Lower leg skin (tissue), 4 donors: ENCODE measurements around the gene FAM240A. TPM values are rescaled to one million over a fixed set of nuclear protein-coding genes. Genes with fewer than 3 reads are reported as not detected.

Experiments used
- DNase-seq, 2 donors: peaks; one replicate each; pipeline ENCODE4 v3.0.0-alpha.2; 2019; ENCODE audit warnings: low spot score in 2 of 2
- H3K4me3 ChIP-seq: fragments of 200-600 bp; sonication (generic); 2 replicates; pipeline ENCODE4 v1.5.1; 2017; ENCODE audit warnings: mild to moderate bottlenecking, low read depth; ENCODE audit not compliant: poor library complexity, severe bottlenecking
- POLR2A ChIP-seq, 2 donors: fragments of 450-650 bp; IDR thresholded peaks; one replicate each; pipeline ENCODE4 v1.6.1; 2016 to 2017; ENCODE audit warnings: antibody characterized with exemption in 2 of 2, mild to moderate bottlenecking in 1 of 2, moderate library complexity in 1 of 2
- WGBS, 2 donors: methylation state at CpG; one replicate each; pipeline ENCODE4 v1.1.5; 2018; 5-methylcytosine and 5-hydroxymethylcytosine counted together
- intact Hi-C: fragments of 100-400 bp; cut with DNase I; formaldehyde crosslinking; loops from one replicate; pipeline ENCODE4 v1.15.0; 2023; ENCODE audit warnings: low total_unique reads
- total RNA-seq, 4 donors: library from RNA; depleted of rRNA; stranded (reverse); fragments of >200 nt; gene quantifications; one replicate each; pipeline ENCODE4 v1.1.0, GENCODE V29; 2016
- TF ChIP-seq, protein P1 (sequence below), 3 donors: fragments of 450-650 bp; IDR thresholded peaks; one replicate each; pipeline ENCODE4 v1.5.1; 2016; ENCODE audit warnings: antibody characterized with exemption in 3 of 3, mild to moderate bottlenecking in 3 of 3, moderate library complexity in 2 of 3

The FAM240A gene
- total RNA-seq, 4 donors from 2014 or later = 0.42 TPM; not detected in 3

DNA sequence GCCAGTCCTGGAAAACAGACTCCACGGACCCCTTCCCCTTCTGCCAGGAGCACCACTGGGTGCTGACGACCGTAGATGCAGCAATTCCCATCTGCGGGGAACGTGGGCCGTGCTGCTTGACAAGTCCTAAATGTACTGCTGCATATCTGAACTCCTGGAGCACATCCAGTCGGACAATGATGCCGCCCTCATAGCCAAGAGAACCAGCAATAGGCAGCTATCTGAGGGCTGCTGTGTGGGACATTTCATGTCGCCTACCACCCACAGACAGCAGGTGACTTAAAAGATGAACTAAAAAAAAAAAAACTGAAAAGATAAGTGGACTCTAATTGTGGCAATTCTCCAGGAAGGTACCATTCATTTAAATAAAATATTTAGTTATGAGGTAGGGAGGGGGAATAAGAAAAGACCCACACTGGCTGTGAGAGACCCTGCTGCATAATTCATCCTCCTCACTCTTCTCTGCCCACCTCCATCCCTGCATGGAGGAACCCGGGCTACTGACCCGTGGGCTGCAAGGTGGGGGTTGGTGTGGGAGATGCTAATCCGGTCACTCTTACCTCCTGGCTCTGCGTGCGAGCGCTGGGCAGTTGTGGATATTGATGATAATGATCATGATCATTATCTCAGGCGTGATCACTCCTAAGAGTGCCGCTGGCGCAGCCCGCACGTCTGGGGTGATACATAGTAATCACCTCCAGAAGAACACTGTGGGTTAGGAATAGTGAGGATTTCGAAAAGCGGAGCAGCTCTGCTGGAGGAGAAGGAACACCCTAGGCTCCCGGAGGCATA is 52.8 kb downstream of the FAM240A start:
- TF ChIP-seq, protein P1, sequence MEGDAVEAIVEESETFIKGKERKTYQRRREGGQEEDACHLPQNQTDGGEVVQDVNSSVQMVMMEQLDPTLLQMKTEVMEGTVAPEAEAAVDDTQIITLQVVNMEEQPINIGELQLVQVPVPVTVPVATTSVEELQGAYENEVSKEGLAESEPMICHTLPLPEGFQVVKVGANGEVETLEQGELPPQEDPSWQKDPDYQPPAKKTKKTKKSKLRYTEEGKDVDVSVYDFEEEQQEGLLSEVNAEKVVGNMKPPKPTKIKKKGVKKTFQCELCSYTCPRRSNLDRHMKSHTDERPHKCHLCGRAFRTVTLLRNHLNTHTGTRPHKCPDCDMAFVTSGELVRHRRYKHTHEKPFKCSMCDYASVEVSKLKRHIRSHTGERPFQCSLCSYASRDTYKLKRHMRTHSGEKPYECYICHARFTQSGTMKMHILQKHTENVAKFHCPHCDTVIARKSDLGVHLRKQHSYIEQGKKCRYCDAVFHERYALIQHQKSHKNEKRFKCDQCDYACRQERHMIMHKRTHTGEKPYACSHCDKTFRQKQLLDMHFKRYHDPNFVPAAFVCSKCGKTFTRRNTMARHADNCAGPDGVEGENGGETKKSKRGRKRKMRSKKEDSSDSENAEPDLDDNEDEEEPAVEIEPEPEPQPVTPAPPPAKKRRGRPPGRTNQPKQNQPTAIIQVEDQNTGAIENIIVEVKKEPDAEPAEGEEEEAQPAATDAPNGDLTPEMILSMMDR (IDR thresholded peaks at IDR 0.05) = no peak
- no peak for TF ChIP-seq POLR2A (IDR thresholded peaks at IDR 0.05)
- intact Hi-C loops = no loop called here
- WGBS, 2 donors = 72 to 81% methylated on average over 21 to 23 of the region's 23 CpGs
- no peak overlapping the region for H3K4me3 ChIP-seq
- DNase-seq = peak in 1 of 2 donors; percentile 70

DNA sequence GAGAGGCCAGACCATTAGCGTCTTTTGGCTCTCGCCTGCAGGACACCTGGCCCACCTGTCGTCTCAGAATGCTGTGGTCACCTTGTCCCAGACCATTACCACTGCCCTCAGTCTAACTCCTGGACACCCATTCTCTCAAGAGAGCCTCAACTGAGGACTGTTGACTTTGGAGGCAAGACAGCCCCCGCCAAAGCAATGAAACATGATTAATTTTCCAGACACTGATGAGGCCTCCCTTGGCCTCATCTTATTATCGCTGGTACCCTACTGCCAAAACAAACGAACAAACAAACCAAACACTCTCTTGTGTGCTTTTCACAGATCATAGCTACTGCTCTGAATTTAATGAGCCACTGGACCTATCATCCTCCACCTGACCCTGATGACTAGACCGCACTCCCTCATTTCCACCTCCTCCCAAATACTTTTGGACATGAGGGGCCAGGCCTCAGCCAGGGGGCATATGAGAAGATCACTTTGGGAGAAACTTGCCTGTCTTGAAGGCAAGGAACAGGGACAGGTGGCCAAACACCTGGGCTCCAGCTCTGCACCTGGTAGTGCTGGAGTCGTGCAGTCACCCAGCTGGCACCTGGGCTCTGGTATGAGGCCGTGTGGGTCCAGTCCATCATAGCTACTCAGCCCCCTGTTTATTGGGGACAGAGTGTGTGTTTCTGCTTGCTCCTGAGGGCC is 53.6 kb downstream of the FAM240A start:
- 84 to 89% methylated on average over 9 of the region's 9 CpGs for WGBS, 2 donors
- DNase-seq = peak in 1 of 2 donors; percentile 77
- no peak for TF ChIP-seq POLR2A (IDR thresholded peaks at IDR 0.05)
- TF ChIP-seq, protein P1 (IDR thresholded peaks at IDR 0.05) = no peak
- H3K4me3 ChIP-seq = no peak overlapping the region
- intact Hi-C loops = no loop called here

DNA sequence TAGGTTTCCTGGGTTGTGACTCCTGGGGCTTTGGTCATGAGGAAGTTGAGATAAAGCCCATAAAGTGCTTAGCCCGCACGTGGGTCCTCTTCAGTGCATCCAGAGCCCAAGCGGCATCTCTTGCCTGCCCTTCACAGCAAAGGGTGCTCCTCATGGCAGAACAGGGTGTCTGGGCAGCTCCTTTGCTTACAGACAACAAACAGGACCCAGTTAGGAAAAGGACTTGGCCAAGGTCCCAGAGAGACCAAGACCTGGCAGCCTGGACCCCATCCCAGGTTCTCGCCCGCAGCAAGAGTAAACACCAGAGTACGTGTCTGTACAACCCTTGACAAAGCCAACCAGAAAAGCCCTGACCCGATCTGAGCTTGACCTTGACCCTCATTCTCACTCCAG is 54.1 kb downstream of the FAM240A start:
- intact Hi-C loops = no loop called here
- TF ChIP-seq, protein P1 (IDR thresholded peaks at IDR 0.05) = no peak
- TF ChIP-seq POLR2A (IDR thresholded peaks at IDR 0.05) = no peak
- 67 to 81% methylated on average over 5 to 7 of the region's 7 CpGs for whole genome bisulfite sequencing, 2 donors
- peak in 1 of 2 donors; percentile 77 for DNase-seq
- H3K4me3 ChIP-seq = no peak overlapping the region

DNA sequence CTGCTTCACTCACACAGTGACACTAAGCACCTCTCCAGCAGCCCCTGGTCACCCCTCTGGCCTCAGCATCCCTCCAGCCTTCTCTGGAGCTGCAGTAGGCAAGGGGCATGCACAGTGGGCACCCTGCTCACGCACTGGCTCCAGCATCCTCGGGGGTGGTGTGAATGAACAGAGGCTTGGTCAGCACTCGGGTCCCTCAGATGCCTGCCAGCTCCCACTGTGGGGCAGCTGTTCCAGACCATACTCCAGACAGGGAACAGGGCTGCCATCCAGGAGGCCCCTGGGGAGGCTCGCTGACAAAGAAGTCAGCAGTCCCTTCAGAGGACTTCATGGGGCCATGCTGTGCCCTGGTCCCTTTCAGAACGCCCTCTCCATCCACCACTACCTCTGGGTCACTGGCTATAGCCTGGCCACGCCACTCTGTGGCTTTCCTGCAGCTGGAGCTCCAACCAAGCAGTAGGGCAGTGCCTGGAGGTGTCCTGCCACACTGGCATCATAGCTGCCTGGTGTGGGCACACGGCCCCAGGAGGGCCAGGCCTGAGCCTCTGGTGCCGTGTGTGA is 54.8 kb downstream of the FAM240A start:
- peak in 1 of 2 donors; percentile 75 for DNase-seq
- 84 to 85% methylated on average over 5 to 6 of the region's 8 CpGs for whole genome bisulfite sequencing, 2 donors
- TF ChIP-seq, protein P1 (IDR thresholded peaks at IDR 0.05) = no peak
- no peak for TF ChIP-seq POLR2A (IDR thresholded peaks at IDR 0.05)
- H3K4me3 ChIP-seq = no peak overlapping the region
- intact Hi-C loops = no loop called here

DNA sequence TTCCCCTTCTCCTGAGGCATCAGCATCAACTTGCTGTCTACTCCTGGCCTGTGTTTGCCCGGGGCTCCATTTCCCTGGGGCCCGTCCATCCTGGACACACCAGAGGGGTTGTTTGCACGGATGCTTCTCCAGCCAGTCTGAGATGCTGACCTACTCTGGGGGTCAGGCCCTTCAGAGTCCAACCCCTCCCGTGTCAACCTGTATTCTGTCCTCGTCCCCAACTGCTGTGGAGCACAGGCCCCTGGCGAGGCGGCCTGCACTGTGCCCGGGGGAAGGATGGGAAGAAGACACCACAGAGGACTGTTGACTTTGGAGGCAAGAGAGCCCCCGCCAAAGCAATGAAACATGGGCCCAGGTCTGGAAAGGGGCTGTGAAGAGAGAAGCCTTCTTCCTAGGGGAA is 55.3 kb downstream of the FAM240A start:
- intact Hi-C loops = no loop called here
- DNase-seq = peak in 1 of 2 donors; percentile 84
- 90 to 92% methylated on average over 9 of the region's 9 CpGs for WGBS, 2 donors
- TF ChIP-seq, protein P1 (IDR thresholded peaks at IDR 0.05) = no peak
- no peak for TF ChIP-seq POLR2A (IDR thresholded peaks at IDR 0.05)
- H3K4me3 ChIP-seq = no peak overlapping the region
